Suprapubic skin (tissue), 4 donors: ENCODE results near the gene NGF. TPM values are rescaled to one million over a fixed set of nuclear protein-coding genes. Genes with fewer than 3 reads are reported as not detected.
A peak's percentile ranks its signal among the peaks of the same experiment; 100 is the strongest.

ENCODE experiments used
- DNase-seq, 2 donors: peaks; one replicate each; pipeline ENCODE4 v3.0.0-alpha.2; 2019; ENCODE audit warnings: low spot score in 2 of 2
- H3K27ac ChIP-seq: fragments of 200-600 bp; sonication (generic); one replicate; pipeline ENCODE4 v1.5.1; 2019
- H3K27me3 ChIP-seq: fragments of 200-600 bp; sonication (generic); one replicate; pipeline ENCODE4 v1.5.1; 2019
- H3K36me3 ChIP-seq: fragments of 200-600 bp; sonication (generic); one replicate; pipeline ENCODE4 v1.5.1; 2019
- H3K4me1 ChIP-seq: fragments of 200-600 bp; sonication (generic); one replicate; pipeline ENCODE4 v1.5.1; 2019
- H3K4me3 ChIP-seq: fragments of 200-600 bp; sonication (generic); one replicate; pipeline ENCODE4 v1.5.1; 2019; ENCODE audit warnings: mild to moderate bottlenecking
- H3K9me3 ChIP-seq: fragments of 200-600 bp; sonication (generic); one replicate; pipeline ENCODE4 v1.5.1; 2019
- CTCF ChIP-seq, 2 donors: fragments of 200-600 bp in 1 of 2; fragments of 450-650 bp in 1 of 2; sonication (generic) in 1 of 2; IDR thresholded peaks; one replicate each; pipeline ENCODE4 v1.5.1; 2016 to 2019; ENCODE audit warnings: antibody characterized with exemption in 2 of 2, mild to moderate bottlenecking in 1 of 2, moderate library complexity in 1 of 2
- EP300 ChIP-seq: sonication (generic); formaldehyde crosslinking; IDR thresholded peaks from one replicate; pipeline ENCODE4 v1.6.1; 2017; ENCODE audit warnings: antibody characterized with exemption
- POLR2A ChIP-seq, 2 donors: fragments of 450-650 bp; IDR thresholded peaks; one replicate each; pipeline ENCODE4 v1.6.1; 2017; ENCODE audit warnings: antibody characterized with exemption in 2 of 2, mild to moderate bottlenecking in 2 of 2, moderate library complexity in 2 of 2
- POLR2AphosphoS5 ChIP-seq, 3 donors: sonication (generic); formaldehyde crosslinking; IDR thresholded peaks; one replicate each; pipeline ENCODE4 v1.6.1; 2017; ENCODE audit warnings: antibody characterized with exemption in 3 of 3
- WGBS: methylation state at CpG from one replicate; pipeline ENCODE4 v1.1.5; 2018; 5-methylcytosine and 5-hydroxymethylcytosine counted together
- total RNA-seq, 4 donors: library from RNA; depleted of rRNA; stranded (reverse); fragments of >200 nt; gene quantifications; one replicate each; pipeline ENCODE4 v1.1.0, GENCODE V29; 2016

Gene NGF
- total RNA-seq, 4 donors from 2014 or later, result 0.80 TPM; not detected in 3

- WGBS, result 48% methylated on average over 3 of the region's 3 CpGs
- peaks cover 37% of the 10 kb centered on the region for H3K4me1 ChIP-seq
- peaks cover 17% of the 10 kb centered on the region for H3K27me3 ChIP-seq
- no peaks in the 10 kb centered on the region for H3K9me3 ChIP-seq
- no peak for TF ChIP-seq POLR2A (IDR thresholded peaks at IDR 0.05)
- TF ChIP-seq CTCF (IDR thresholded peaks at IDR 0.05), result no peak
- TF ChIP-seq EP300, result no peak
- TF ChIP-seq POLR2AphosphoS5 (IDR thresholded peaks at IDR 0.05), result no peak
- H3K4me3 ChIP-seq, result no peak overlapping the region
- H3K27ac ChIP-seq, result no peak overlapping the region
- no peaks in the 10 kb centered on the region for H3K36me3 ChIP-seq
- no peak for DNase-seq
These were observed 1.3 kb downstream of the NGF start for GRCh38 chr1:115336741-115337140.

GRCh38 chr1:115332813-115333608 lies 5.0 kb downstream of the NGF start:
- peak in 2 of 3 donors; percentile 18 to 46 for TF ChIP-seq POLR2AphosphoS5 (IDR thresholded peaks at IDR 0.05)
- no peak for TF ChIP-seq EP300
- Histone ChIP-seq H3K4me1 (peaks cover 36% of the 10 kb centered on the region), H3K9me3 (no peaks in the 10 kb centered on the region), H3K36me3 (no peaks in the 10 kb centered on the region), H3K4me3 (no peak overlapping the region), H3K27me3 (peaks cover 7% of the 10 kb centered on the region), H3K27ac (no peak overlapping the region)
- peak in 1 of 2 donors; percentile 74 for DNase-seq
- 40% methylated on average over 7 of the region's 7 CpGs for WGBS

- DNase-seq, result no peak
- Histone ChIP-seq H3K4me1 (peaks cover 25% of the 10 kb centered on the region), H3K4me3 (no peak overlapping the region), H3K36me3 (no peaks in the 10 kb centered on the region), H3K27ac (peak overlapping the region; percentile 33), H3K27me3 (no peaks in the 10 kb centered on the region), H3K9me3 (no peaks in the 10 kb centered on the region)
- TF ChIP-seq POLR2AphosphoS5 (IDR thresholded peaks at IDR 0.05), result no peak
- no peak for TF ChIP-seq POLR2A (IDR thresholded peaks at IDR 0.05)
- TF ChIP-seq EP300, result no peak
- no peak for TF ChIP-seq CTCF (IDR thresholded peaks at IDR 0.05)
- 77% methylated on average over 5 of the region's 5 CpGs for WGBS
These were observed 6.3 kb downstream of the NGF start for GRCh38 chr1:115331558-115332331.

GRCh38 chr1:115330480-115331013 lies 7.5 kb downstream of the NGF start:
- peak overlapping the region; percentile 33 for H3K27ac ChIP-seq
- no peaks in the 10 kb centered on the region for H3K9me3 ChIP-seq
- TF ChIP-seq CTCF (IDR thresholded peaks at IDR 0.05) (no peak), EP300 (no peak), POLR2A (IDR thresholded peaks at IDR 0.05) (no peak), POLR2AphosphoS5 (IDR thresholded peaks at IDR 0.05) (no peak)
- no peak for DNase-seq
- H3K27me3 ChIP-seq, result no peaks in the 10 kb centered on the region
- H3K4me3 ChIP-seq, result no peak overlapping the region
- WGBS, result 55% methylated on average over 7 of the region's 7 CpGs
- H3K36me3 ChIP-seq, result no peaks in the 10 kb centered on the region
- peaks cover 25% of the 10 kb centered on the region for H3K4me1 ChIP-seq

GRCh38 chr1:115329965-115330364 lies 8.1 kb downstream of the NGF start:
- no peak for TF ChIP-seq CTCF (IDR thresholded peaks at IDR 0.05)
- no peak for TF ChIP-seq POLR2AphosphoS5 (IDR thresholded peaks at IDR 0.05)
- TF ChIP-seq EP300, result no peak
- TF ChIP-seq POLR2A (IDR thresholded peaks at IDR 0.05), result no peak
- H3K9me3 ChIP-seq, result no peaks in the 10 kb centered on the region
- DNase-seq, result no peak

More at GRCh38 chr1:115329965-115330364, 8.1 kb downstream of the NGF start:
- Histone ChIP-seq H3K4me1 (peaks cover 25% of the 10 kb centered on the region), H3K27me3 (no peaks in the 10 kb centered on the region), H3K4me3 (no peak overlapping the region), H3K36me3 (no peaks in the 10 kb centered on the region), H3K27ac (no peak overlapping the region)
- 68% methylated on average over 3 of the region's 3 CpGs for WGBS
